ENCODE measurements around the gene ATG9B. TPM values are rescaled to one million over a fixed set of nuclear protein-coding genes. Genes with fewer than 3 reads are reported as not detected.

ATG9B gene
- total and polyA plus RNA-seq, 2 of the 13 experiments (the other 11 are each of a cell fraction or from before 2014, with no cell fraction given): 0.24 TPM; not detected in 1

DNA sequence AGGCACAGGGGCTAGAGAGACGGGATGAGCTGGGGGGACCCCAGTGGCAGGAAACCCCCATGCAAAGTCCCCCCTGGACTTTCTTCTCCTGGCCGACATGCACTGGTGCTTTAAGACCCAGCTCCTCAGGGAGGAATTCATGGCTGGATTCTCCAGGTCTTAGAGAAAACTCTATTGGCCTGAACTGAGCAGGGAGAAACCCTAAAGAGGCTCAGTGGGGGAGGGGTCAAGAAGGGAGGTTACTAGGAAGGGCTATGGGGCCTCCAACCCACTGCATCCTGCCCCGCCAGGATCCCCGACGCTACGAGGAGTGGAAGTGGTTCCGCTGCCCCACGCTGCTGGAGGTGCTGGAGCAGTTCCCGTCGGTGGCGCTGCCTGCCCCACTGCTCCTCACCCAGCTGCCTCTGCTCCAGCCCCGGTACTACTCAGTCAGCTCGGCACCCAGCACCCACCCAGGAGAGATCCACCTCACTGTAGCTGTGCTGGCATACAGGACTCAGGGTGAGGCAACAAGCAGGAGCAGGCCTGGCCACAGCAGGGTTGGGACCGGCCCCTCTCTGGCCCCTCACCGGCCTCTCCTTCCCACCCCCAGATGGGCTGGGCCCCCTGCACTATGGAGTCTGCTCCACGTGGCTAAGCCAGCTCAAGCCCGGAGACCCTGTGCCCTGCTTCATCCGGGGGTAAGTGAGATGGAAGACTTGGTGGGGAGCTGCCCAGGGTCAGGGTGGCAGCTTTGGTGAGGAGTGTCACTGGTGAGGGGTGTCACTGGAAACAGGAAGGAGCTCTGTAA is 13.8 kb downstream of the ATG9B start (continued):
- TF ChIP-seq, protein P1, sequence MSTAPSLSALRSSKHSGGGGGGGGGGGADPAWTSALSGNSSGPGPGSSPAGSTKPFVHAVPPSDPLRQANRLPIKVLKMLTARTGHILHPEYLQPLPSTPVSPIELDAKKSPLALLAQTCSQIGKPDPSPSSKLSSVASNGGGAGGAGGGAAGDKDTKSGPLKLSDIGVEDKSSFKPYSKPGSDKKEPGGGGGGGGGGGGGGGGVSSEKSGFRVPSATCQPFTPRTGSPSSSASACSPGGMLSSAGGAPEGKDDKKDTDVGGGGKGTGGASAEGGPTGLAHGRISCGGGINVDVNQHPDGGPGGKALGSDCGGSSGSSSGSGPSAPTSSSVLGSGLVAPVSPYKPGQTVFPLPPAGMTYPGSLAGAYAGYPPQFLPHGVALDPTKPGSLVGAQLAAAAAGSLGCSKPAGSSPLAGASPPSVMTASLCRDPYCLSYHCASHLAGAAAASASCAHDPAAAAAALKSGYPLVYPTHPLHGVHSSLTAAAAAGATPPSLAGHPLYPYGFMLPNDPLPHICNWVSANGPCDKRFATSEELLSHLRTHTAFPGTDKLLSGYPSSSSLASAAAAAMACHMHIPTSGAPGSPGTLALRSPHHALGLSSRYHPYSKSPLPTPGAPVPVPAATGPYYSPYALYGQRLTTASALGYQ (CRISPR knock-in tag; IDR thresholded peaks at IDR 0.05): no peak
- TF ChIP-seq SALL2 (CRISPR knock-in tag; IDR thresholded peaks at IDR 0.05) (no peak), ZNF878 (CRISPR knock-in tag; IDR thresholded peaks at IDR 0.05) (0 out of 2 replicates have a peak, but pooled peaks have one; percentile 40), ZNF614 (CRISPR knock-in tag; IDR thresholded peaks at IDR 0.05; ENCODE audit: borderline replicate concordance) (no peak), ZNF629 (CRISPR knock-in tag; conservative IDR thresholded peaks at IDR 0.05) (no peak), RBFOX2 (IDR thresholded peaks at IDR 0.05; ENCODE audit: low read depth, low read length) (0 out of 2 replicates have a peak, but pooled peaks have one; percentile 26), GATAD1 (CRISPR knock-in tag; IDR thresholded peaks at IDR 0.05) (no peak), ZNF564 (CRISPR knock-in tag; IDR thresholded peaks at IDR 0.05) (peak; percentile 55; the same call in 1 of the 2 replicates), RXRA (CRISPR knock-in tag; IDR thresholded peaks at IDR 0.05) (no peak), CHCHD3 (CRISPR knock-in tag; IDR thresholded peaks at IDR 0.05) (no peak), HNF4G (IDR thresholded peaks at IDR 0.05; ENCODE audit: borderline replicate concordance, low read depth, low read length) (no peak), HNF4G (CRISPR knock-in tag; IDR thresholded peaks at IDR 0.05; ENCODE audit: borderline replicate concordance, low read depth) (no peak), FIP1L1 (IDR thresholded peaks at IDR 0.05; ENCODE audit: borderline replicate concordance, insufficient read depth, low read depth, low read length) (no peak), PHF8 (CRISPR knock-in tag; IDR thresholded peaks at IDR 0.05) (no peak), NR1H2 (CRISPR knock-in tag; IDR thresholded peaks at IDR 0.05; ENCODE audit: borderline replicate concordance, low read depth) (0 out of 2 replicates have a peak, but pooled peaks have one; percentile 45)
- TF ChIP-seq, protein P2, sequence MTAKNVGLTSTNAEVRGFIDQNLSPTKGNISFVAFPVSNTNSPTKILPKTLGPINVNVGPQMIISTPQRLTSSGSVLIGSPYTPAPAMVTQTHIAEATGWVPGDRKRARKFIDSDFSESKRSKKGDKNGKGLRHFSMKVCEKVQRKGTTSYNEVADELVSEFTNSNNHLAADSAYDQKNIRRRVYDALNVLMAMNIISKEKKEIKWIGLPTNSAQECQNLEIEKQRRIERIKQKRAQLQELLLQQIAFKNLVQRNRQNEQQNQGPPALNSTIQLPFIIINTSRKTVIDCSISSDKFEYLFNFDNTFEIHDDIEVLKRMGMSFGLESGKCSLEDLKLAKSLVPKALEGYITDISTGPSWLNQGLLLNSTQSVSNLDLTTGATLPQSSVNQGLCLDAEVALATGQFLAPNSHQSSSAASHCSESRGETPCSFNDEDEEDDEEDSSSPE (CRISPR knock-in tag; IDR thresholded peaks at IDR 0.05): no peak
- TF ChIP-seq, protein P3, sequence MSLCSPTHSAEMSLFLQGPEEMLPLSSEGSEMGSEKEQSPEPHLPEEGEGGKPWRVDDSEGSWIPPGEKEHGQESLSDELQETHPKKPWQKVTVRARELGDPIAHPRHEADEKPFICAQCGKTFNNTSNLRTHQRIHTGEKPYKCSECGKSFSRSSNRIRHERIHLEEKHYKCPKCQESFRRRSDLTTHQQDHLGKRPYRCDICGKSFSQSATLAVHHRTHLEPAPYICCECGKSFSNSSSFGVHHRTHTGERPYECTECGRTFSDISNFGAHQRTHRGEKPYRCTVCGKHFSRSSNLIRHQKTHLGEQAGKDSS (CRISPR knock-in tag; IDR thresholded peaks at IDR 0.05; ENCODE audit: borderline replicate concordance, low read depth): no peak
- TF ChIP-seq, protein P4, sequence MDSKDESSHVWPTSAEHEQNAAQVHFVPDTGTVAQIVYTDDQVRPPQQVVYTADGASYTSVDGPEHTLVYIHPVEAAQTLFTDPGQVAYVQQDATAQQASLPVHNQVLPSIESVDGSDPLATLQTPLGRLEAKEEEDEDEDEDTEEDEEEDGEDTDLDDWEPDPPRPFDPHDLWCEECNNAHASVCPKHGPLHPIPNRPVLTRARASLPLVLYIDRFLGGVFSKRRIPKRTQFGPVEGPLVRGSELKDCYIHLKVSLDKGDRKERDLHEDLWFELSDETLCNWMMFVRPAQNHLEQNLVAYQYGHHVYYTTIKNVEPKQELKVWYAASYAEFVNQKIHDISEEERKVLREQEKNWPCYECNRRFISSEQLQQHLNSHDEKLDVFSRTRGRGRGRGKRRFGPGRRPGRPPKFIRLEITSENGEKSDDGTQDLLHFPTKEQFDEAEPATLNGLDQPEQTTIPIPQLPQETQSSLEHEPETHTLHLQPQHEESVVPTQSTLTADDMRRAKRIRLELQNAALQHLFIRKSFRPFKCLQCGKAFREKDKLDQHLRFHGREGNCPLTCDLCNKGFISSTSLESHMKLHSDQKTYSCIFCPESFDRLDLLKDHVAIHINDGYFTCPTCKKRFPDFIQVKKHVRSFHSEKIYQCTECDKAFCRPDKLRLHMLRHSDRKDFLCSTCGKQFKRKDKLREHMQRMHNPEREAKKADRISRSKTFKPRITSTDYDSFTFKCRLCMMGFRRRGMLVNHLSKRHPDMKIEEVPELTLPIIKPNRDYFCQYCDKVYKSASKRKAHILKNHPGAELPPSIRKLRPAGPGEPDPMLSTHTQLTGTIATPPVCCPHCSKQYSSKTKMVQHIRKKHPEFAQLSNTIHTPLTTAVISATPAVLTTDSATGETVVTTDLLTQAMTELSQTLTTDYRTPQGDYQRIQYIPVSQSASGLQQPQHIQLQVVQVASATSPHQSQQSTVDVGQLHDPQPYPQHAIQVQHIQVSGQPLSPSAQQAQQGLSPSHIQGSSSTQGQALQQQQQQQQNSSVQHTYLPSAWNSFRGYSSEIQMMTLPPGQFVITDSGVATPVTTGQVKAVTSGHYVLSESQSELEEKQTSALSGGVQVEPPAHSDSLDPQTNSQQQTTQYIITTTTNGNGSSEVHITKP (CRISPR knock-in tag; IDR thresholded peaks at IDR 0.05; ENCODE audit: low read depth): no peak
